Measurements from ENCODE around the gene PIKFYVE.
"Not testable (repeated sequence)": the region's sequence is repeated elsewhere in the genome, so short reads cannot be mapped to it uniquely, and the experiment has no call there.

The PIKFYVE gene

GRCh38 chr2:208384637-208385036 lies 118.6 kb downstream of the PIKFYVE start:
- CTCF ChIA-PET: no interaction called here
- H3K4me3 ChIP-seq (ENCODE audit: low read depth, low read length): no peak overlapping the region
- POLR2A ChIA-PET: no interaction called here
- TF ChIP-seq CTCF (IDR thresholded peaks at IDR 0.05; ENCODE audit: insufficient read depth, low read length, missing control alignments): no peak
- no peak for DNase-seq (ENCODE audit: low read depth, low spot score)

- POLR2A ChIA-PET: no interaction called here
- CTCF ChIA-PET: interaction anchor here (1.1 to 4.5 kb wide), 4 partner anchors 9 to 21 kb away, joined by 3 to 17 read pairs (median 6); no protein-coding TSS in a partner anchor
- TF ChIP-seq CTCF (IDR thresholded peaks at IDR 0.05; ENCODE audit: insufficient read depth, low read length, missing control alignments): no peak
These were observed 120.5 kb downstream of the PIKFYVE start for GRCh38 chr2:208386541-208386940.

GRCh38 chr2:208389940-208390339 lies 123.9 kb downstream of the PIKFYVE start:
- no peak for DNase-seq (ENCODE audit: low read depth, low spot score)
- no peak for TF ChIP-seq CTCF (IDR thresholded peaks at IDR 0.05; ENCODE audit: insufficient read depth, low read length, missing control alignments)
- H3K4me3 ChIP-seq (ENCODE audit: low read depth, low read length): no peak overlapping the region
- POLR2A ChIA-PET: no interaction called here
- CTCF ChIA-PET: interaction anchor here (1.4 to 4.5 kb wide), 4 partner anchors 11 to 1188 kb away, joined by 3 to 17 read pairs (median 4); no protein-coding TSS in a partner anchor

More at GRCh38 chr2:208386541-208386940, 120.5 kb downstream of the PIKFYVE start:
- DNase-seq (ENCODE audit: low read depth, low spot score): no peak
- H3K4me3 ChIP-seq (ENCODE audit: low read depth, low read length): no peak overlapping the region

GRCh38 chr2:208392300-208392699 lies 126.2 kb downstream of the PIKFYVE start:
- no peak overlapping the region for H3K4me3 ChIP-seq (ENCODE audit: low read depth, low read length)
- DNase-seq (ENCODE audit: low read depth, low spot score): no peak
- ChIA-PET POLR2A (no interaction called here), CTCF (interaction anchor here (0.7 to 3.7 kb wide), 6 partner anchors 10 to 942 kb away, joined by 3 to 14 read pairs (median 3); no protein-coding TSS in a partner anchor)
- no peak for TF ChIP-seq CTCF (IDR thresholded peaks at IDR 0.05; ENCODE audit: insufficient read depth, low read length, missing control alignments)

- POLR2A ChIA-PET; DNase-seq (ENCODE audit: low read depth, low spot score); H3K4me3 ChIP-seq (ENCODE audit: low read depth, low read length): not testable (repeated sequence)
- CTCF ChIA-PET: interaction anchor here (1.6 kb wide), 1 partner anchor 925 kb away, joined by 6 read pairs; no protein-coding TSS in a partner anchor
These were observed 130.7 kb downstream of the PIKFYVE start for GRCh38 chr2:208396796-208397195.

GRCh38 chr2:208399201-208399600 lies 133.1 kb downstream of the PIKFYVE start:
- no peak for TF ChIP-seq CTCF (IDR thresholded peaks at IDR 0.05; ENCODE audit: insufficient read depth, low read length, missing control alignments)
- H3K4me3 ChIP-seq (ENCODE audit: low read depth, low read length): no peak overlapping the region
- POLR2A ChIA-PET: no interaction called here
- CTCF ChIA-PET: interaction anchor here (1.0 to 1.4 kb wide), 3 partner anchors 13 to 1158 kb away, joined by 3 to 5 read pairs (median 3); no protein-coding TSS in a partner anchor
- no peak for DNase-seq (ENCODE audit: low read depth, low spot score)

Data from AG04449 (cell line).